Glomerular endothelial cell (primary cell): ENCODE data around the gene GABBR2. TPM values are rescaled to one million over a fixed set of nuclear protein-coding genes. Genes with fewer than 3 reads are reported as not detected.

Source experiments
- DNase-seq: peaks from one replicate; pipeline ENCODE4 v3.0.0-alpha.2; 2011; ENCODE audit warnings: low read depth, low spot score; ENCODE audit errors: extremely low read depth
- total RNA-seq: library from RNA; depleted of rRNA; stranded (reverse); fragments of >200 nt; gene quantifications from 2 replicates; pipeline ENCODE4 v1.2.3, GENCODE V29; 2015

Gene GABBR2
- total RNA-seq, 1 donor from 2014 or later: 3.3 TPM

- DNase-seq: no peak
Measured at GRCh38 chr9:98455256-98456155, 253.2 kb downstream of the GABBR2 start.

GRCh38 chr9:98453589-98454311 is 255.0 kb downstream of the GABBR2 start:
- no peak for DNase-seq

GRCh38 chr9:98451576-98451975 is 257.2 kb downstream of the GABBR2 start:
- DNase-seq: no peak

- DNase-seq: no peak
Measured at GRCh38 chr9:98450496-98450895, 258.2 kb downstream of the GABBR2 start.

- no peak for DNase-seq
Measured at GRCh38 chr9:98449871-98450270, 258.9 kb downstream of the GABBR2 start.

- DNase-seq: no peak
Measured at GRCh38 chr9:98445576-98445975, 263.2 kb downstream of the GABBR2 start.

- no peak for DNase-seq
Measured at GRCh38 chr9:98444601-98445000, 264.1 kb downstream of the GABBR2 start.

GRCh38 chr9:98442541-98442940 is 266.2 kb downstream of the GABBR2 start:
- DNase-seq: no peak

GRCh38 chr9:98442114-98442513 is 266.6 kb downstream of the GABBR2 start:
- DNase-seq: no peak

GRCh38 chr9:98438666-98439065 is 270.1 kb downstream of the GABBR2 start:
- no peak for DNase-seq

- DNase-seq: no peak
Measured at GRCh38 chr9:98437458-98438034, 271.2 kb downstream of the GABBR2 start.

GRCh38 chr9:98432960-98433359 is 275.8 kb downstream of the GABBR2 start:
- no peak for DNase-seq

GRCh38 chr9:98432134-98432533 is 276.6 kb downstream of the GABBR2 start:
- no peak for DNase-seq

GRCh38 chr9:98430535-98431292 is 278.0 kb downstream of the GABBR2 start:
- no peak for DNase-seq

GRCh38 chr9:98429613-98430012 is 279.1 kb downstream of the GABBR2 start:
- DNase-seq: no peak

- DNase-seq: no peak
Measured at GRCh38 chr9:98428454-98428853, 280.3 kb downstream of the GABBR2 start.

- no peak for DNase-seq
Measured at GRCh38 chr9:98427491-98427890, 281.2 kb downstream of the GABBR2 start.

- DNase-seq: no peak
Measured at GRCh38 chr9:98425079-98425478, 283.7 kb downstream of the GABBR2 start.

- DNase-seq: no peak
Measured at GRCh38 chr9:98419260-98419603, 289.5 kb downstream of the GABBR2 start.

- no peak for DNase-seq
Measured at GRCh38 chr9:98418578-98419259, 290.0 kb downstream of the GABBR2 start.
